DMS153 (cell line): ENCODE results near the gene PIGU.

Experiments
- DNase-seq: peaks from one replicate; lab custom pipeline; 2025; lab: John Stamatoyannopoulos, UW

PIGU gene

GRCh38 chr20:34578521-34578920, 98.4 kb downstream of the PIGU start:
- no peak for DNase-seq

GRCh38 chr20:34578025-34578424, 98.9 kb downstream of the PIGU start:
- no peak for DNase-seq

GRCh38 chr20:34577061-34577460, 99.8 kb downstream of the PIGU start:
- DNase-seq = no peak

GRCh38 chr20:34575756-34576155, 101.1 kb downstream of the PIGU start:
- DNase-seq = no peak

GRCh38 chr20:34575271-34575670, 101.6 kb downstream of the PIGU start:
- DNase-seq = no peak

- no peak for DNase-seq
Observed at GRCh38 chr20:34574861-34575260, 102.0 kb downstream of the PIGU start.

GRCh38 chr20:34574426-34574825, 102.5 kb downstream of the PIGU start:
- no peak for DNase-seq

GRCh38 chr20:34573541-34574300, 103.2 kb downstream of the PIGU start:
- DNase-seq = no peak

GRCh38 chr20:34571753-34572152, 105.1 kb downstream of the PIGU start:
- no peak for DNase-seq

GRCh38 chr20:34570859-34571306, 106.0 kb downstream of the PIGU start:
- DNase-seq = no peak

GRCh38 chr20:34569598-34569997, 107.3 kb downstream of the PIGU start:
- no peak for DNase-seq

- DNase-seq = no peak
Observed at GRCh38 chr20:34567892-34568865, 108.7 kb downstream of the PIGU start.

GRCh38 chr20:34566978-34567891, 109.7 kb downstream of the PIGU start:
- no peak for DNase-seq

GRCh38 chr20:34564833-34565232, 112.1 kb downstream of the PIGU start:
- no peak for DNase-seq

GRCh38 chr20:34562641-34563040, 114.3 kb downstream of the PIGU start:
- DNase-seq = no peak

- DNase-seq = no peak
Observed at GRCh38 chr20:34561661-34562060, 115.2 kb downstream of the PIGU start.

- no peak for DNase-seq
Observed at GRCh38 chr20:34560614-34561013, 116.3 kb downstream of the PIGU start.

- no peak for DNase-seq
Observed at GRCh38 chr20:34560141-34560523, 116.8 kb downstream of the PIGU start.

- DNase-seq = no peak
Observed at GRCh38 chr20:34559311-34560140, 117.4 kb downstream of the PIGU start.

GRCh38 chr20:34558320-34559218, 118.3 kb downstream of the PIGU start, which contains the start of gene MAP1LC3A:
TSS of gene MAP1LC3A (plus strand) at chr20:34558718. CDS start at chr20:34558869, 151 bp downstream.
- peak; percentile 92 for DNase-seq
